GM18909 (cell line): ENCODE measurements around the gene TRMT5.

ENCODE experiments used
- ATAC-seq: cut with Tn5 transposase; IDR thresholded peaks from one replicate; pipeline ENCODE4 v1.9.1; 2021; ENCODE audit warnings: mild to moderate bottlenecking; ENCODE audit not compliant: unreplicated experiment, poor library complexity

TRMT5 gene

GRCh38 chr14:60980811-60981632 is at the start of gene TRMT5, which contains the start of gene SLC38A6:
TSS of gene TRMT5 (minus strand) at chr14:60981079. CDS start at chr14:60980973, 106 bp downstream.
TSS of gene SLC38A6 (plus strand) at chr14:60981245. CDS start at chr14:60981278, 33 bp downstream.
- peak; percentile 90 for ATAC-seq

GRCh38 chr14:61026526-61026925 is 45.6 kb upstream of the TRMT5 start:
- no peak for ATAC-seq

- no peak for ATAC-seq
These were observed 44.7 kb upstream of the TRMT5 start for GRCh38 chr14:61025251-61026223.

GRCh38 chr14:61019537-61019936 is 38.7 kb upstream of the TRMT5 start:
- no peak for ATAC-seq

- no peak for ATAC-seq
These were observed 22.7 kb upstream of the TRMT5 start for GRCh38 chr14:61003571-61003970.

GRCh38 chr14:60999536-60999935 is 18.7 kb upstream of the TRMT5 start:
- ATAC-seq, result no peak

- ATAC-seq, result no peak
These were observed 17.7 kb upstream of the TRMT5 start for GRCh38 chr14:60998617-60999016.

- ATAC-seq, result no peak
These were observed 8.7 kb upstream of the TRMT5 start for GRCh38 chr14:60989599-60989998.

GRCh38 chr14:60986500-60986899 is 5.6 kb upstream of the TRMT5 start:
- no peak for ATAC-seq

GRCh38 chr14:60984196-60984595 is 3.3 kb upstream of the TRMT5 start:
- ATAC-seq, result no peak

- ATAC-seq, result no peak
These were observed 965 bp upstream of the TRMT5 start for GRCh38 chr14:60981633-60982455.

GRCh38 chr14:60977847-60978246 is 3.0 kb downstream of the TRMT5 start:
- no peak for ATAC-seq

GRCh38 chr14:60975551-60975950 is 5.3 kb downstream of the TRMT5 start:
- no peak for ATAC-seq

GRCh38 chr14:60974090-60974651 is 6.7 kb downstream of the TRMT5 start:
- ATAC-seq, result no peak

GRCh38 chr14:60973070-60973469 is 7.8 kb downstream of the TRMT5 start:
- ATAC-seq, result no peak

- ATAC-seq, result no peak
These were observed 8.6 kb downstream of the TRMT5 start for GRCh38 chr14:60972295-60972694.

GRCh38 chr14:60971271-60971670 is 9.6 kb downstream of the TRMT5 start:
- ATAC-seq, result no peak

GRCh38 chr14:60970146-60970545 is 10.7 kb downstream of the TRMT5 start:
- no peak for ATAC-seq

- ATAC-seq, result no peak
These were observed 12.2 kb downstream of the TRMT5 start for GRCh38 chr14:60968671-60969070.

- no peak for ATAC-seq
These were observed 12.8 kb downstream of the TRMT5 start for GRCh38 chr14:60968099-60968498.
